OCI-LY7 (cell line): ENCODE measurements around the gene FAM76B.

Source experiments
- CTCF ChIP-seq: fragments of 200-600 bp; sonication (generic); conservative IDR thresholded peaks from 2 replicates; pipeline ENCODE4 v1.5.1; 2014; ENCODE audit warnings: mild to moderate bottlenecking, antibody characterized with exemption, low read length, moderate library complexity, mixed read lengths
- EZH2phosphoT487 ChIP-seq: fragments of 200-600 bp; sonication (generic); IDR thresholded peaks from 2 replicates; pipeline ENCODE4 v1.6.1; 2018; ENCODE audit warnings: low read depth, borderline replicate concordance, mild to moderate bottlenecking, mixed run types, antibody characterized with exemption, low read length, moderate library complexity, mixed read lengths

- TF ChIP-seq CTCF: no peak
- no peak for TF ChIP-seq EZH2phosphoT487
Measured at GRCh38 chr11:95800438-95800837, 10.9 kb upstream of the FAM76B start.
